Gastrocnemius medialis (tissue), 4 donors: Measurements from ENCODE around the gene PRICKLE3. TPM values are rescaled to one million over a fixed set of nuclear protein-coding genes. Genes with fewer than 3 reads are reported as not detected.

ENCODE experiments used
- ATAC-seq, 2 donors: fragments of 150-250 bp; one replicate each; pipeline ENCODE4 v1.9.1; 2016
- DNase-seq, 2 donors: peaks; one replicate each; pipeline ENCODE4 v3.0.0-alpha.2; 2019
- H3K27ac ChIP-seq, 4 donors: fragments of 200-600 bp; sonication (generic); 1 replicate in 1 of 4; 2 replicates in 3 of 4; pipeline ENCODE4 v1.5.1; 2016 to 2018; ENCODE audit warnings: mild to moderate bottlenecking in 2 of 4, moderate library complexity in 1 of 4
- H3K27me3 ChIP-seq, 3 donors: fragments of 200-600 bp; sonication (generic) in 2 of 3; 1 replicate in 1 of 3; 2 replicates in 2 of 3; pipeline versions ENCODE4 v1.5.1 to v1.6.0; 2016 to 2019; ENCODE audit warnings: mild to moderate bottlenecking in 1 of 3, moderate library complexity in 1 of 3
- H3K36me3 ChIP-seq, 2 donors: fragments of 200-600 bp; sonication (generic) in 1 of 2; one replicate each; pipeline ENCODE4 v1.5.1; 2017 to 2018
- H3K4me1 ChIP-seq, 2 donors: fragments of 200-600 bp; sonication (generic) in 1 of 2; one replicate each; pipeline ENCODE4 v1.5.1; 2016 to 2017; ENCODE audit warnings: mild to moderate bottlenecking in 2 of 2
- H3K4me3 ChIP-seq, 4 donors: fragments of 200-600 bp; sonication (generic) in 3 of 4; 1 replicate in 1 of 4; 2 replicates in 3 of 4; pipeline ENCODE4 v1.5.1; 2016 to 2019; ENCODE audit warnings: mild to moderate bottlenecking in 2 of 4
- H3K9me3 ChIP-seq, 3 donors: fragments of 200-600 bp; sonication (generic) in 2 of 3; 1 replicate in 1 of 3; 2 replicates in 2 of 3; pipeline ENCODE4 v1.5.1; 2016 to 2019
- CTCF ChIP-seq, 5 experiments: fragments of 450-650 bp in 3 of 5; fragments of 200-600 bp in 2 of 5; sonication (generic) in 2 of 5; IDR thresholded peaks in 4 of 5; conservative IDR thresholded peaks in 1 of 5; 1 replicate in 4 of 5; 2 replicates in 1 of 5; pipeline ENCODE4 v1.5.1; 2016 to 2019; ENCODE audit warnings: antibody characterized with exemption in 5 of 5, mild to moderate bottlenecking in 3 of 5, moderate library complexity in 3 of 5
- POLR2A ChIP-seq, 2 donors: fragments of 450-650 bp; IDR thresholded peaks; one replicate each; pipeline ENCODE4 v1.6.1; 2017; ENCODE audit warnings: antibody characterized with exemption in 2 of 2, mild to moderate bottlenecking in 2 of 2, moderate library complexity in 2 of 2
- in situ Hi-C, 4 donors: fragments of 200-750 bp; cut with MboI; loops; one replicate each; pipeline versions ENCODE4 v1.15.0 to v1.8.0; 2017; ENCODE audit warnings: low sequenced_read_pairs in 4 of 4
- intact Hi-C: fragments of 100-400 bp; cut with DNase I; formaldehyde crosslinking; loops from one replicate; pipeline ENCODE4 v1.15.1; 2023; ENCODE audit warnings: low total_unique reads
- total RNA-seq, 4 donors: library from RNA; depleted of rRNA; stranded (reverse); fragments of >200 nt; gene quantifications; one replicate each; pipeline versions ENCODE4 v1.1.0 to v1.2.3, GENCODE V29; 2016

The PRICKLE3 gene
- total RNA-seq, 4 donors from 2014 or later, result 9.1 to 33.1 (median 21.3) TPM

- H3K4me3 ChIP-seq, result no peak overlapping the region
- no peaks in the 10 kb centered on the region for H3K9me3 ChIP-seq
- H3K27ac ChIP-seq, result no peak overlapping the region
- no peaks in the 10 kb centered on the region for H3K36me3 ChIP-seq
- H3K4me1 ChIP-seq, result no peaks in the 10 kb centered on the region
- peaks cover 0 to 3% (median 0%) of the 10 kb centered on the region in 3 donors for H3K27me3 ChIP-seq
- in situ Hi-C loops (no loop called here), intact Hi-C loops (no loop called here)
- no peak for ATAC-seq
- TF ChIP-seq CTCF (IDR thresholded peaks at IDR 0.05 in 4 of 5, conservative IDR thresholded peaks at IDR 0.05 in 1 of 5), result no peak
- TF ChIP-seq POLR2A (IDR thresholded peaks at IDR 0.05), result no peak
- DNase-seq, result no peak
Measured at GRCh38 chrX:49227726-49228125, 41.6 kb upstream of the PRICKLE3 start.

GRCh38 chrX:49226946-49227345 is 40.8 kb upstream of the PRICKLE3 start:
- Histone ChIP-seq H3K4me1 (no peaks in the 10 kb centered on the region), H3K27ac (no peak overlapping the region), H3K4me3 (no peak overlapping the region), H3K36me3 (no peaks in the 10 kb centered on the region), H3K27me3 (peaks cover 0 to 3% (median 0%) of the 10 kb centered on the region in 3 donors), H3K9me3 (no peaks in the 10 kb centered on the region)
- TF ChIP-seq CTCF (IDR thresholded peaks at IDR 0.05 in 4 of 5, conservative IDR thresholded peaks at IDR 0.05 in 1 of 5) (no peak), POLR2A (IDR thresholded peaks at IDR 0.05) (no peak)
- no peak for DNase-seq
- ATAC-seq, result no peak
- intact Hi-C loops (no loop called here), in situ Hi-C loops (no loop called here)

GRCh38 chrX:49225858-49226257 is 39.7 kb upstream of the PRICKLE3 start:
- intact Hi-C loops, result no loop called here
- Histone ChIP-seq H3K9me3 (no peaks in the 10 kb centered on the region), H3K4me1 (no peaks in the 10 kb centered on the region), H3K4me3 (no peak overlapping the region), H3K36me3 (no peaks in the 10 kb centered on the region), H3K27ac (no peak overlapping the region), H3K27me3 (peaks cover 0 to 3% (median 0%) of the 10 kb centered on the region in 3 donors)
- ATAC-seq, result no peak
- in situ Hi-C loops, result no loop called here
- TF ChIP-seq CTCF (IDR thresholded peaks at IDR 0.05 in 4 of 5, conservative IDR thresholded peaks at IDR 0.05 in 1 of 5), result no peak
- TF ChIP-seq POLR2A (IDR thresholded peaks at IDR 0.05), result no peak
- DNase-seq, result no peak

- intact Hi-C loops (no loop called here), in situ Hi-C loops (no loop called here)
- no peak overlapping the region for H3K27ac ChIP-seq
- H3K9me3 ChIP-seq, result no peaks in the 10 kb centered on the region
- no peaks in the 10 kb centered on the region for H3K36me3 ChIP-seq
- no peak overlapping the region for H3K4me3 ChIP-seq
- TF ChIP-seq CTCF (IDR thresholded peaks at IDR 0.05 in 4 of 5, conservative IDR thresholded peaks at IDR 0.05 in 1 of 5) (no peak), POLR2A (IDR thresholded peaks at IDR 0.05) (no peak)
- ATAC-seq (no peak), DNase-seq (no peak)
- no peaks in the 10 kb centered on the region for H3K4me1 ChIP-seq
- H3K27me3 ChIP-seq, result no peaks in the 10 kb centered on the region
Measured at GRCh38 chrX:49221868-49222267, 35.7 kb upstream of the PRICKLE3 start.

GRCh38 chrX:49220100-49220499 is 33.9 kb upstream of the PRICKLE3 start:
- H3K27me3 ChIP-seq, result no peaks in the 10 kb centered on the region
- TF ChIP-seq POLR2A (IDR thresholded peaks at IDR 0.05) (no peak), CTCF (IDR thresholded peaks at IDR 0.05 in 4 of 5, conservative IDR thresholded peaks at IDR 0.05 in 1 of 5) (no peak)
- in situ Hi-C loops, result no loop called here
- intact Hi-C loops, result no loop called here
- DNase-seq (no peak), ATAC-seq (no peak)
- H3K9me3 ChIP-seq, result no peaks in the 10 kb centered on the region
- H3K4me3 ChIP-seq, result no peak overlapping the region
- H3K27ac ChIP-seq, result no peak overlapping the region
- no peaks in the 10 kb centered on the region for H3K4me1 ChIP-seq
- no peaks in the 10 kb centered on the region for H3K36me3 ChIP-seq
